ENCODE measurements around the gene BCORL1.

Gene BCORL1

DNA sequence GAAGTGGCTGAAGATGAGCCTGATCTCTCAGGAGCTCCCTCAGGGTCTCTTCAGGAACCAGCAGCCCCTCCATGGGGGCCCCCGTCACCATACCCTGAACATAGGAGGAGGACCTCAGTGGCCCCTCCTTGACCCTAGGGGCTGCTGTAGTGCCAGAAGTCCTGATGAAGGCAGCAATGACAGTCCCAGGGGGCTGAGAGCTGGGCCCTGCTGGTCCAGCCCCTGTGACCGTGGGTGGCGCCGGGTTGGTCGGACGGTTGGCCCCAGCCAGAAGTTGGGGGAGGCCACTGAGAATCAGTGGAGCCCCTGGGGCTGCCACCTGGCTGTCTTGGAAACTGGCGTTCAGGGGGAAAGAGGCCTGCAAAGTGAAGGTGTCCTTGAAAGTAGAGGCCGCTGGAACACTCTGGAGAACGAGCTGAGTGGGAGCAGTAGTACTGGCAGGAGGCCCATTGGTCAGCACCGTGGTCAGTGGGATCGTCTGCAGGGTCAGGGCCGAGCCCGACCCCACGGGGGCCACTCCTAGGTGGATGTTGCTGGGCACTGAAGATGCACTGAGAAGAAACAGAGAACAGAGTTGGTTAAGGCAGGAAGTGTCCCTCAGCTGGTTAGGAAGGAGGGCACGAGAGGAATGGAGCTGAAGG is 84.7 kb downstream of the BCORL1 start:
- DNase-seq (ENCODE audit: low spot score) = no peak

DNA sequence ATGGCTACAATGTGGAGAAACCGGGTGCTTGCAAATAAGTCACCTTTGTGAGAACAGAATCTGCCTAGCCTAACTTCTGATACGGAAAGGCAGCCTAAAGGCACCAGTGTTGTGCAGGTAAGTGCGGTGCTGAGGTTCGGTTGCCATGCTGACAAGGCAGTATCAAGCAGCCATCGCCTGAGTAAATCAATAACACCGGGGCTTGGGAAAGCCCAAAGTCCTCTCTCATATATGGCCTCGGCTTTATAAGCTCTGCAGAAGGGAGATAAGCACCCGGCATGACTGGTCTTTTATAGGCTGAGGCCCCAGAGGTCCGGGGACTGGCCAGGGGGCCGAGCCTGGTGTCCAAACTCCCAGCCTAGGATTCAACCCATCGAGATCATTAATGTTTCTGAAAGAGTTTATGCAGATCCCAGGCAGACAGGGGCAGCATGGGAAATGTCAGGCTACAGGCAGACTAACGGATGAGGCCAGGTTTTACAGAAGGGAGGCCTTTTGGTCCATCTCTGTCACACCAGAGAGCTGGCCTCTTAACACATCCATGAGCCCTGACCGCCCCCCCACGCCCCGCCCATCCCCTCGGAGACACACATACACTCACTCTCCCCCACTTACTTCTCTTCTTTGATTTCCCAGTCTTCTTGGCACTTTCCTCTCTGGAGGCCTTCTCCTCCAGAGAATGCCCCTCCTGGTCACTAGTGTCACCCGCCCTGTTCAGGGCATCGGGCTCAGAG is 89.3 kb downstream of the BCORL1 start:
- no peak for DNase-seq (ENCODE audit: low spot score)

DNA sequence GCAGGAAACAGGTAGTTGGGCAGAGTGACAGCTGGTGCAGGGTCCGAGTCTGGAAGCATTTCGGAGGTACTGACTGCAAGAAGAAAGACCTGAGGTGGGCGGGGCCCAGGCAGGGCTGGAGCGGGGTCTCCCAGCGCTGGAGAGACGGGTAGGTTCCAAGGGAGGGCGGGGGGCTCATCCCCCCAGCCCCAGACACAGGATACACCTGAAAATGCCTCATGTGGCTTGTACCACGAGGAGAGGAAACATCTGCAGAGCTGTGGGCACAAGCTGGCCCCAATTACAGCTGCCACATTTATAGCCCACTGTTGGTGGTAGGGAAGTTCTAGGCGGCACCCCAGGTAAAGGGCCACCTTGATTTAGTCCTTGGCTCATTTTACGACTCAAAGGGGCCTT is 89.9 kb downstream of the BCORL1 start:
- no peak for DNase-seq (ENCODE audit: low spot score)

DNA sequence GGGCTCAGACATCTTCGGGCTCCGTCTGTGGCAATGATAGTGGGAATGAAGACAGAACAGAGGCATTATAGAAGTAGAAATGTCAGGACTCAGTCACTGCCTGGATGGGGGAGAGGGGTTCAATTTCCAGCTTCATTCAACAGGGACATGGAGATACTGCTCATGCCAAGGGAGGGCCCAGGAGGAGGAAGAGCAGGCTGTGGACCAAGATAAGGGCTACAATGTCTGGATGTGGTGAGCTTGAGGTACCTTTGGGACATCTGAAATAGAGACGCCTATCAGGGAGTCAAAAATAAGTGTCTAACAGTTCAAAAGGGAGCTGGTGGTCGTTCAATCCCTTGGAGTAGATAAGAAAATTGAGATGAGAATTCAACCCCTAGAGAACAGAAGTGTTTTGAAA is 93.3 kb downstream of the BCORL1 start:
- no peak for DNase-seq (ENCODE audit: low spot score)

DNA sequence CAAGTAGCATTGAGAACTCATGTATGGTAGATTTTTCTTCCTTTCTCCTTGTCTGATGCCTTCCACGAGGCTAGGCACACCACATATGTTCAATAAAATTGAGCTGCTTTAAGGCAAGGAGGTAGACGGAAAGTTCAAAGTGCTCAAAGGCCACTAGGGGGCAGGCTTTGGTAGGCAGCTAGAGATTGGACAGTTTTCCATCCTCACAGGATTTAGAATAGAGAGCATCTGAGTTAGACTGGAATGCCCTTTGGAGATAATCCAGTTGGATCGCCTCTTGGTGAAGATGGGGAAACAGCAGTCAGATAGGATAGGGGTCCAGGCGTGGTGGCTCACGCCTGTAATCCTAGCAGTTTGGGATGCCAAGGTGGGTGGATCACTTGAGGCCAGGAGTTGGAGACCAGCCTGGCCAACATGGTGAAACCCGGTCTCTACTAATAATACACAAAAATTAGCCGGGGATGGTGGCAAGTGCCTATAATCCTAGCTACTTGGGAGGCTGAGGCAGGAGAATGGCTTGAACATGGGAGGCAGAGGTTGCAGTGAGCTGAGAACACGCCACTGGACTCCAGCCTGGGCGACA is 97.5 kb downstream of the BCORL1 start:
- peak; percentile 42 for DNase-seq (ENCODE audit: low spot score)

DNA sequence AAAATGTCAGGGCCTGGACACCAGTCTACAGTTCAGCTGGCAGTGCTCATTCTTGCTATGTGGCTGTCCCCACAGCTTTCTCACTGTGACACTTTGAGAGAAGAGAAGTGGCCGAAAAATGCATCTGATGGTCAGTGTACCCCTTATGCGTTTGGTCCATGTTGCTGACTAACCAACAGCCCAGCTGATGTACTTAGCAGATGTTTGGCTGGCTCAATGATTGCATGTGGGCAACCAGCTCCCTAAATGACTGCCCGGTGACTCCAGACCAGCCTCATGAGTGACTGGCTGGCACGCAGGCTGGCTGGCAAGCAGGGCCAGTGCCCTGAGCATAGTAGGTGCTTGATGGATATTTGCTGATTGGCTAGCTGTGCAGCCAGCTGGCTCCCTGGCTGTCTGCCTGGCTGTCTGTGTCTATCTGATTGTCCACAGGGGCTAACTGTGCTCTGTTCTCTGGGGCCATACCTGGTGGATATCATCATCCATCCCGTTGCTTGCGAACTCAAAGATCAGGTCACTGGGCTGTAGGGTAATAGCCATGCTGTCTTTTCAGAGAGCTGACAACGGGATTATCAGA is 98.4 kb downstream of the BCORL1 start:
- no peak for DNase-seq (ENCODE audit: low spot score)

DNA sequence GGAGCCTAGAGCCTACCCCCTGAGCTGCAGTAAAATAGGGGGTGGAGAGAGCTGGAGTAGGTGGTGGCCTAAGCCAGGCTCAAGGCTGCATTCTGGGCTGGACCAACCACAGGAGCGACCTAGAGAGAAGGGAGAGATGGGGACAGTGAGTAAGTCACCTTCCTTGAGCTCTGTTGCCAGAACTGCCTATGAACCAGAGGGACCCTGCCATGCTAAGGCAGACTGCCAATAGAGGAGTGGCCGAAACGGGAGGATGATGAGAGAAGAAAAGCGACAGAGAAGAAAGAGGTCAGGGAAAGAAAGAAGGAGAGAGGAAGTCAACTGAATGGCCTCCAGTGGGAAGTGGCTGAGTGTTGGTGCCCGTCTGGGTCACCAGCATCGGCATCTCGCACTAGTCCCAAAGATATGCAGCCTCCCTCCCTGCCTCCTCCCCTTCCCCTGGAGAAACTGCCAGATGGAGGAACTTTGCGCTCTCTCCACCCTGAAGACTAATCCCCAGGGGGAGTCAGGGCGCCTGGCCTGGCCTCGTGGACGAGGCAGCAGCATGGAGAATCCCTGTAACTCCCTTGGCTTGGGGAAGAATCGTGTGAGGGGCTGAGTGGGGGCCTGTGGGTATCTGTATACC is 99.1 kb downstream of the BCORL1 start:
- no peak for DNase-seq (ENCODE audit: low spot score)

DNA sequence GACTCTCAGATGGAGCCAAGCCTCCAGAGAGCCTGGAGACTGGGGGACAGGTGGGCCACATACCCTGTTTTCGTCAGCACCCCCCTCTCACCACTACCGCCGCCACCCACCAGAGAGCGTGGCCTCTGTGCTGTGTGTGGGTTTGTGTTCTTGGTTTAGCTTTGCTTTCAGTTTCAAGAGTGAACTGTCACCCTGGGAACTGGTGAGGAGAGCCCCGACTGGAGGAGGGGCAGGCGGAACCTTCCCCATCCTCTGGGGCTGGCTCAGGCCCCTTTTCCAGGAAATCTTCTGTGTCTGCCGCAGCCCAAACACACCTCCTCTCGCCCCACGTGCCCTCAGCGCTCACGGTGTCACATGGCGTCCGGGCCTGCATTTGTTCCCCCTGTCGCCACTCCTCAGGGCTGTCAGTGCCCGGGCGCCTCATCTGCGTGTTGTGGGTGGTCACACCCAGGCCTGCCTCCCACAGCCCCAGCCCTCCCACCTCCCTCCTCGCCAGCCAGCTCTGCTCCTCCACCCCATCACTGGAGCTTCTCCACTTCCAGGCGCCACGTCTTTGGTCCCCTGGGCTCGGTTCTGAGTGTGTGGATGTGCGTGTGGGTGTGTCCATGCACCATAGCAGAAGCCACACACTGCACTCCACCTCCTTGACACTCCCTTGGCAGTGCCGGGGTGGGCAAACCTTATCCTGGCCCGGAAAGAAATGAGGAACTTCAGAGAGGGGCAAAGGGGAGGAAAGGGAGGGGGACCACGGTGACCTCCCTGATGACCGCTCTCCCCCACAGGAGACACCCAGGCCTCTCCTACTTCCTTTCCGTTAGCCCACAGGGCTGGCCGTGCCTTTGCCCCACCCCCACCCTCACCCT is 100.0 kb downstream of the BCORL1 start:
- no peak for DNase-seq (ENCODE audit: low spot score)

DNA sequence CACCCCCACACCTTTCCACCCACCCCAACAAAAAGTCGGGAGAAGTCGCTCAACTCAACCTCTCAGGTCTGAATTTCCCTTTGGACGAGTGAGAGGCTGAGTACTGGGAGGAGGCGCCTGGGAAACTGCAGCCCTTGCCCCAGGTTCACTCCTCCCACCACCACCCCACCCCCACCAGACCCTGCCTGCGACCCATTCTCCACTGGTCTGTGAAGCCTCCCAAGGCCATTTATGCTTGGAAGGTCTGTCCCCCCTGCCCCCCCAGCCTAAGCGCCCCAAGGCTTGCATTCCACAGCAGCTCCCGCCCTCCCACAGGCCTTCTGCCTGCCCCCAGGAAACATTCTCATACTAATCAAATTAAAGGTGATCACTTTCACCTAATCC is 100.7 kb downstream of the BCORL1 start:
- no peak for DNase-seq (ENCODE audit: low spot score)

DNA sequence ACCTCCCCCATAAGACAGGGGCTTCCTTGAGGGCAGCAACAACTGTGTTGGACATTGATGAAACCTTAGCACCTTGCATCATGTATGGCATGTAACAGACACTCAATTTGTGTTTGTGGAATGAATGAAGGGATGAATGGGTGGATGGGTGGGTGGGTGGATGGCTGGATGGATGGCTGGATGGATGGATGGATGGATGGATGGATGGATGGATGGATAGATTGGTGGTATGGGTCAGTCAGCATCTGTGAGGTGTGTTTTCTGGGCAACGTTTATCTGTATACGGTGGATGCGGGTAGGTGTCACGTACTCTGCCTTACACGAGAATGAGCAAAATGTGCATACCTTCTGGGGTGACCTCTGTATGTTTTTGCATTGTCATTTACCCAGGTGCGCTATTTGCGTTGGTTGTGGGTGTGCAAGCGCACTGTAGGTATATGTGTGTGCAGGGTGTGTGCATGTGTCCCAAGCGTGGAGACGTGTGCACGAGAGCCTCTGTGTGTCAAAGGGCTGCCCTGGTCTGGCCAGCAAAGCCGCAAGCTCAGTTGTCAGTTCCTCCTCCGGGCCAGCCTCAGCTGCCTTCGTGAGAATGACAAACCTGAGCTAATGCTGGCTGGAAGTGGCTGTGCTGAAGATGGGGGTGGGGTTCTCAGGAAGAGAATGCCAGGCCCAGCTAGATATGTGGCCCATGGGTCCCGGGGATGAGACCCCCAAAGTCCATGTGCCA is 101.4 kb downstream of the BCORL1 start:
- no peak for DNase-seq (ENCODE audit: low spot score)

DNA sequence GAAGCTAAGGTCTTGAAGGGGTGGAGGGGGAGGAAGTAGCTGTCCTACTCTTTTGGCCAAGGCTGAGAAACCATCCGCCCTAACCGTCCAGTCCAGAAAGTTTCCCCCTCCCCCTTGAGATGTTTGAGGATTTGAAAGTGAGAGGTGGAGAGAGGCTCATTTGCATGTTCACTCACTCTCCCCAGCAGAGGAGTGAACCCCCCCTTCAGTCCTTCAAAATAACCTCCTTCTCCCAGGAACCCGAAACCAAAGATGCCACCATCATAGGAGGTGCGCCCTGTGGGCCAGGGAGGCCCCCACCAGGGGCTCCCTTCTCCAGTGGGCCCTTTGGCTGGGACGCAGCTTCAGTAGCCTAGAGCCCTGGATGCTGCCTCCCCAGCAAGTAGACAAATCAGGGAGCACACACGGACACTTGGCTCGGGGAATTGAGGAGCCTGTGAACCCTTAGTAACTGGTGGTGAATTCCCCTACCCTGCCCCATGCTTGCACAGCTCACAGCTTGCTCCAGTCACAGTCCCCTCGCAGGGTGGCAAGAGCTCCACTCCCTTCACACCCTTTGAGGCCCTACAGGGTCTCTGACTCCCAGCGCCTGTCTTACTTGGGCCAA is 102.3 kb downstream of the BCORL1 start:
- DNase-seq (ENCODE audit: low spot score) = no peak

DNA sequence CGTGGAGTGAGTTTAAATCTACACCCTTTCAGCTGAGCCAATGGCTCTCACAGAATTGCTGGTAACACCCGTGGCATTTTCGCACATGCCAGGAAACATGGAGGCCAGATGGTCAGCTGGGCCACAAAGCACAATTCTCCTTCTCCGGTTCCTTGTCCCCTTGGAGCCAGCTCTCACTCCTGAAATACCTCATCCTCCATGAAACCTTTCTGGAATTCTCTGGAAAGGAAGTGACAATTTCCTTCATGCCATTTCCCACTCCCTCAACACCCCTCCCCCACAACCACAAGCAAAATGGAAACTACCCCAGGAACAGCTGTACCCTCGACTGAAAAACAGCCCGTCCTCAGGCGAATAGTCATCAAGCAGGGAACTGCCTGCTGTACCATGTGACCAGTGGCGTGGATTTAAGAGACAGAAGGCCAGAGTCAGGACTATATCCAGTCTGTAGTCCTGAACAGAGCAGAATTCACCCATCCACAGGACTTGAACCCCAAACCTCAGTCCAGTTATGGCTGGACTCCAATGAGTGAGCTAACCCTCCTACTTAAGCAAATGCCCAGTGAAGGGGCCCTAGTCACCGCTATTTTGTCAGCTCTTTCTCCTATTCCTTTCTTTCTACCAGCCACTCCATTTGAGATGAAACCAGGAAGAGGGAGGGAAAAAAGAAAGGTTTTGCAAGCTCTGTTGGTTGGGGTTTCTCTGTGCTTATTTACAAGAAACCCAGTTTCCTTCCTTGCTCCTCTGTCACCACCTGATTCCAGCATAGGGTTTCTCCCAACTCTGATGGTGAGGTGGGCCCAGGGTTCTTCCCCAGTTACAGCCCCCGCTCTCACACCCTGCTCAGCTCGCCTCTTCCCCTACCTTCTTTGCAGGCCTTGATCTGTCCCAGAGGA is 103.4 kb downstream of the BCORL1 start:
- DNase-seq (ENCODE audit: low spot score) = no peak

DNA sequence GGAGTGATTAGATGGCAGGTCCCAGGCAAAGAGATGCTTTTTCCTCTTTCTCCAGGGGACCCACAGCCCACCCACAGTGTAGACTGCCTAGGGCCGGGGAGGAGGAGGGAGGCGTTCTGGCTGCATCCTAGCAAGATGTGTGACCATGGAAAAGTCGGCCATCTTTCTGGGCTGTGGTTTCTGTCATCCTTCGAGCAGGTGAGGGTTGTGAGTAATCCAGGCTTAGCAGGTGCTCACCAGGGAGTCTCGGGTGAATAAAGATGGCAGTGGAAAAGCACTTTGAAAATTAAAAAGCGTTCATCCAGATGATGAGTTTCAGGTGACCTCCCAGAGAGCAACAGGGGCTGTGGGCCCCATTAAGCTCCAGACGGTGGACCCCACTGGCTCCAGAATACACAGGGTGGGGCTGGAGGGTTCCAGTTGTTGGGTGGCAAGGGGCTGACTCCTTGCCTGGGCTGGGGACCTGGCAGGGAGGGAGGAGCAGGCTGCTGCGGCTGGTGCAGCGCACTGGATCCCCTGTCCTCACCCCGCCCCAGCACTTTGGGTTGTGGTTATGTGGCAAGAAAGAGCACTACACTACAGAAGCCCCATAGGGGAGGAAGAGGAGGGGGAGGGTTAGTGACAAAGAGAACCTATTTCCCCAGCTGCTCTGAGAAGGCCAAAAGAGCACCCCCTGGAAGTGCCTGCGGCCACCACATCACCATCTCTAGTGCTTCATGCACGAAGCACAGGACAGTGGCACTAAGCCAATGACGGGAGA is 104.2 kb downstream of the BCORL1 start:
- no peak for DNase-seq (ENCODE audit: low spot score)

DNA sequence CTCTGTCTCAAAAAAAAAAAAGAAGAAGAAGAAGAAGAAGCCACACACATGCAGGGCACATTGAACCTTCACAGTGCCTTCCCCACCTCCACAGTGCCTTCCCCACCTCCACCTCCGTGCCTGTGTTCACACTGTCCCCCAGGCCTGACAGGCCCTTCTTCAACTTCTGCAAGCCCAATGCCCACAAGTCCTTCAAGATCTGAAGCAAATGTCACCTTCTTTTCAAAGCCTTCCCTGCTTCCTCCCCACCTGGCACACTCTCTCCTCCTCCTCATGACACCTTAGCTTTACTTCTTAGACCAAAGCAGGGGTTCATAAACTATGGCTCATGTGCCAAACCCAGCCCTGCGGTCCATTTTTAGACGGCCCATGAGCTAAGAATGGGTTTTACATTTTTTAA is 107.9 kb downstream of the BCORL1 start:
- DNase-seq (ENCODE audit: low spot score) = no peak

DNA sequence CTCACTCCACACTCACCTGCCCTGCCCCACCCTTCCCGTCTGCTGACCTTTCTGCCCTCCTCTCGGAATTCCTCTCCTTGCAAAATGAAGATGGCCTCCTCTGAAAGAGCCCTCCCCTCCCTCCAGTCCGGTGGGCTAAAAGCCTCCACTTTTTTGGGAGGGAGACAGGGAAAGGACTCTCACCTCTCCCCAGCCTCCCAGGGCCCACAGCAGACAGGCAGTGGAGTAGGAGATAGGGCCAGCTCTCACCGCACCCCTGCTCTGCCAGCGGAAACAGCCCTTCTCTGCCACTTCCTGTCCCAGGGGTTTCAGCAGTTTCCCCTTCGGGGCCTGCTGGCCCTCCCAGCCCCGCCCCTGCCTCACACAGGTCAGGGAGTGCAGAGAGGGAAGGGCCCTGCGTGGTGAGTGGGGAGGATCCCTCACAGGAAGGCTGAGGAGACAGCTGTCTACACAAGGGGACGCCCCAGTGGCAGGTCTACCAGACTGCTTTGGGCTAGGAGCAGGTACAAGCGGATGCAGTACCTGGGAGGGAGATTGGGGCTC is 109.6 kb downstream of the BCORL1 start:
- no peak for DNase-seq (ENCODE audit: low spot score)

DNA sequence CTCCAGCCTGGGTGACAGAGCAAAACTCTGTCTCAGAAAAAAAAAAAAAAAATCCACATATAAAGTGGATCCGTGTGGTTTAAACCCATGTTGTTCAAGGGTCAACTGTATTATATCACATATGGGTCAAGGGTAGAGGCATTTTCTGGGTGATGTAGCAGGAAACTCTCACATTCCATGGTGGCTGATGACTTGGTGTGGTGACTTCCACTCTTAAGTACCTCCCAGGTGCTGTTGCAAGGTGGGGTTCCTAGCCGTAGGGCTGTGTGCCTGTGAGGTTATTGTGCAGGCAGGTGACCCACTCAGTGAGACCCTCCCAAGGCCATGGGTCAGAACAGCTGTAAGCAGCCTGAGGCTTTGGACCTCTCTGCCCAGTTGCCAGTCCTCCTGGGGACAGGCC is 110.8 kb downstream of the BCORL1 start:
- DNase-seq (ENCODE audit: low spot score) = no peak

DNA sequence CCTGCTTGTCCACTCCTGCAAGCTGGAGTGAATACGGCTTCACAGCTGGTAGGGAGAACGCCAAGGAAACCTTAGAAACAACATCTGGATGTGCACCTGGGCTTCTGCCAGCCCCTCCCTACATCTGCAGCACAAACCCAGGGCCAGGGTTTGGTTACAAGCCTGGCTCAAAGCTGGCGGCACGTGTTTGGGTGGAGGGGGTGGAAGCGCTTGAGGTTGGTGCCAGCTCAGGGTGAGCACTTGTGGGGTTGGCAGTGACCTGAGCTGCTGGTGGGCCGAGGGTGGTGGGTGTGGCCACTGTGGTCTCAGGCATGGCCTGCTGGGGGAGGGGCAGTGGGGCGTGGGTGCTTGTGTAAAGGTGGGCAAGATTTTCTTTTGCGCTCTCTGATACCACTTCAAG is 112.3 kb downstream of the BCORL1 start:
- DNase-seq (ENCODE audit: low spot score) = no peak

DNA sequence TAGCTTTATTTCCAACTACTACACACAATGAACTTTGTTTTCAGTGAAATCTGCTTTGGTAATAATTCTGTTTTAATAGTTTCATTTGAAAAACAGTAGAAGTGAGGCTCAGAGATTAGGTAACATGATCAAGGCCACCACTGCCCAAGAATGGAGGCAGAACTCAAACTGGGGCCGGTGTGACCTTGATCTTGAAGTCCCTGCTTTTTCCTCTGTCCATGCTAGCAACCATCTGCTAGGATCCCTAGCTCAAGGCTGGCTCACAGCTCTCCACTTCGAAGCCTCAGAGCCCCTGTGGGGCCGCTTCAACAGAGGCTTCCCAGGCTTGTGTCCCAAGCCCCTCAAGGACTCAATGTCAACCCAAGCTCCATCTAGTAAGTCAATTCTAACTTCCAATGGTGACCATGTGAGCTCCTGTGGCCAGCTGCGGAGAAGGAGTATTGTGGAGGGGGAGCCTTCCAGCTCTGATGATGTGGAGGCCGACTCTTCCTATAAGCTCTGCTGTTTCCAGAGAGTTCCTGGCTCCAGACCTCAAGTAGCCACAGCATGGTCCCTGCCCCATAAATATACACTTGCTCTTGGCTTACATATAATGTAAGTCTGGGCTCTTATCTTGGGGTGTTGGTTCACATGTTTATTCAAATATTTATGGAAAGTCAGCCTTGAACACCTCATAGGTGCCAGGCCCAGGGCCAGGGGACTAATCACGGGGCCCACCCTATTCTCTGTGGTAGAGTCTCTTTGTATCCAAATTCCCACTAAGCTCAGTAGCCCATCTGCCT is 113.0 kb downstream of the BCORL1 start:
- no peak for DNase-seq (ENCODE audit: low spot score)

Data from LoVo (cell line).